Activated naive CD4-positive, alpha-beta T cell treated with anti-CD3 and anti-CD28 coated beads, Interleukin-2, amount 10 ng/mL, durations not matched to agents 7 days and 5 days (primary cell): Measurements from ENCODE around the gene RECQL5.
A peak's percentile ranks its signal among the peaks of the same experiment; 100 is the strongest.

Source experiments
- CTCF ChIA-PET: fragments of 350-600 bp; sonication (Branson Sonifier 250); formaldehyde crosslinking; loops from one replicate; lab custom pipeline; 2021; ENCODE audit warnings: antibody characterized with exemption; lab: Charles Lee
- DNase-seq: peaks from one replicate; pipeline ENCODE4 v3.0.0-alpha.2; 2020
- H3K27ac Mint-ChIP-seq: one replicate; pipeline ENCODE4 v1.8.0; 2021; ENCODE audit warnings: mild to moderate bottlenecking, moderate library complexity, mixed read lengths
- H3K27me3 Mint-ChIP-seq: one replicate; pipeline ENCODE4 v1.8.0; 2021; ENCODE audit warnings: mild to moderate bottlenecking, mixed read lengths
- H3K36me3 Mint-ChIP-seq: one replicate; pipeline ENCODE4 v1.8.0; 2021; ENCODE audit warnings: mixed read lengths
- H3K4me1 Mint-ChIP-seq: one replicate; pipeline ENCODE4 v1.8.0; 2021; ENCODE audit warnings: mixed read lengths
- H3K4me3 Mint-ChIP-seq: one replicate; pipeline ENCODE4 v1.8.0; 2021; ENCODE audit warnings: mild to moderate bottlenecking, moderate library complexity, mixed read lengths
- H3K9me3 Mint-ChIP-seq: one replicate; pipeline ENCODE4 v1.8.0; 2021; ENCODE audit warnings: mixed read lengths

RECQL5 gene

DNA sequence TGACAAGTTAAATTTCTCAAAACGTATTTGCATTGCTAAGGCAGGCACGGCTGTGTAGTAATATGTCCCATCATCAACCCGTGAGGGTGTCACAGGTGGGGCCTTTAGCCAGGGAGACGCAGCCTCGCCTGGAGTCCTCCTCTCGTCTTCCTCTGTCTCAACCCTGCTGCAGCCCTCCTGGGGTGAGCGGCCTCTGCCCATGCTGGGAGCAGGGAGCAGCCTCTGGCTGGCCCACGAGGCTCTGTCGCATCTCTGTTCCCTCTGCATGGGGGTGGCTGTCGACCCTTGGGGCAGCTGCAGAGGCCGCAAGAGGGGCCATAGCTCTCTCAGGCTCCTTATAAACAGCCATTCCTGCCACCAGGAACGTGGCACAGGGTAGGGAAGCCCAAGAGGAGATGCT, 34.5 kb downstream of the RECQL5 start:
- CTCF ChIA-PET = interaction anchor here (0.6 to 18.1 kb wide), 40 partner anchors 8 to 363 kb away, joined by 3 to 380 read pairs (median 5); partner anchors contain the start of genes GALK1, RECQL5, SAP30BP and TSEN54
- H3K27ac Mint-ChIP-seq = no peak overlapping the region
- no peak for DNase-seq
- no peaks in the 10 kb centered on the region for H3K27me3 Mint-ChIP-seq
- no peak overlapping the region for H3K4me3 Mint-ChIP-seq
- no peaks in the 10 kb centered on the region for H3K4me1 Mint-ChIP-seq
- H3K9me3 Mint-ChIP-seq = no peaks in the 10 kb centered on the region
- no peaks in the 10 kb centered on the region for H3K36me3 Mint-ChIP-seq

DNA sequence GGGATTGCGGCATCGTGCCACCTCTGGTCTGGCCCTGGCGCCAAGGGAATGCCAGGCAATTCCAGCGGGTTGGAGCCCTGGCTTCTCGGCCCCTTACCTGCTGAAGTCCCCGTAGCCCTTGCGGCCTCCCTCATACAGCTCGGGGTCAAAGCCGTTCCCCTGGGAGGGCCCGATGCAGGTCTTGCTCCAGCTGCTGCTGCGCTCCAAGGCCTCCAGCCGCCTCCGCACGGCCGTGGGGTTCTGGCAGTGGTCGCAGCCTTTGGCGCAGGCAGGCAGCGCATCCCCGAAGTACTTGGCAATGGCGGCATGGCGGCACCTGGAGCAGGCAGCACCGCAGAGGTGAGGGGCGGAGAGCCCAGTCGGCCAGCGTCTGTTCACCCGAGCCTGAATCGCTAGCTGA, 35.6 kb downstream of the RECQL5 start:
- Mint-ChIP-seq H3K4me1 (no peaks in the 10 kb centered on the region), H3K27me3 (no peaks in the 10 kb centered on the region), H3K4me3 (no peak overlapping the region), H3K9me3 (no peaks in the 10 kb centered on the region), H3K27ac (no peak overlapping the region), H3K36me3 (no peaks in the 10 kb centered on the region)
- CTCF ChIA-PET = interaction anchor here (2.5 to 18.1 kb wide), 4 partner anchors 10 to 118 kb away, joined by 7 to 380 read pairs (median 90); a partner anchor contains a TSS
- no peak for DNase-seq

GRCh38 chr17:75630071-75630917, 36.7 kb downstream of the RECQL5 start:
- H3K36me3 Mint-ChIP-seq = no peaks in the 10 kb centered on the region
- no peaks in the 10 kb centered on the region for H3K9me3 Mint-ChIP-seq
- CTCF ChIA-PET = interaction anchor here (0.6 to 18.1 kb wide), 9 partner anchors 8 to 119 kb away, joined by 3 to 380 read pairs (median 8); a partner anchor contains a TSS
- no peak for DNase-seq
- H3K27me3 Mint-ChIP-seq = no peaks in the 10 kb centered on the region
- no peak overlapping the region for H3K27ac Mint-ChIP-seq
- no peak overlapping the region for H3K4me3 Mint-ChIP-seq
- H3K4me1 Mint-ChIP-seq = no peaks in the 10 kb centered on the region

GRCh38 chr17:75629157-75629556, 37.8 kb downstream of the RECQL5 start:
- Mint-ChIP-seq H3K4me3 (no peak overlapping the region), H3K9me3 (no peaks in the 10 kb centered on the region), H3K27ac (no peak overlapping the region), H3K27me3 (no peaks in the 10 kb centered on the region), H3K36me3 (no peaks in the 10 kb centered on the region), H3K4me1 (no peaks in the 10 kb centered on the region)
- DNase-seq = no peak
- CTCF ChIA-PET = interaction anchor here (1.5 to 18.1 kb wide), 6 partner anchors 8 to 120 kb away, joined by 4 to 380 read pairs (median 8); a partner anchor contains a TSS

- CTCF ChIA-PET = interaction anchor here (0.7 to 18.1 kb wide), 5 partner anchors 10 to 121 kb away, joined by 3 to 380 read pairs (median 8); a partner anchor contains a TSS
- Mint-ChIP-seq H3K4me1 (no peaks in the 10 kb centered on the region), H3K9me3 (no peaks in the 10 kb centered on the region), H3K27ac (peak overlapping the region; percentile 80), H3K27me3 (no peaks in the 10 kb centered on the region), H3K4me3 (no peak overlapping the region), H3K36me3 (no peaks in the 10 kb centered on the region)
- DNase-seq = no peak
Observed at GRCh38 chr17:75628425-75628824, 38.5 kb downstream of the RECQL5 start.

DNA sequence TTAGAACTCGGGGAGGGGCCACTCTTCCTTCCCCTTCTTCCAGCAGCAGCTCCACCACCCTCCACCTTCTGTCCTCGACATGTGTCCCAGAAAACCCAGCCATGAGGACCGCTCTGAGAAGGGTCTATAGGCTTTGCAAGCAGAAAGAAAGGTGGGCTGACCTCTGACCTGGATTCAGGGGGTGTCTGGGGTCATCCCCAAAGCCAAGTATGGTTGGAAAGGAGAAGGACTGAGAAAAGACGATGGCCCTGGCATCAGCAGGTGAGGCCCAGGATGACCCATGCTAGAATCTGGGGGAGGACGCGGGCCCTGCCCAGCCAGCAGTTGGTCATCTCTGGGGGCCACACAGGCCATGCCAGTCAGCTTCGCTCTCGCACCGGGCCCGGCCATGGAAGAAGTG, 39.9 kb downstream of the RECQL5 start:
- CTCF ChIA-PET = interaction anchor here (0.9 to 18.1 kb wide), 4 partner anchors 11 to 122 kb away, joined by 3 to 380 read pairs (median 5); no protein-coding TSS in a partner anchor
- no peak overlapping the region for H3K4me3 Mint-ChIP-seq
- no peak for DNase-seq
- H3K9me3 Mint-ChIP-seq = no peaks in the 10 kb centered on the region
- H3K27me3 Mint-ChIP-seq = no peaks in the 10 kb centered on the region
- no peaks in the 10 kb centered on the region for H3K36me3 Mint-ChIP-seq
- H3K4me1 Mint-ChIP-seq = no peaks in the 10 kb centered on the region
- H3K27ac Mint-ChIP-seq = peak overlapping the region; percentile 28

DNA sequence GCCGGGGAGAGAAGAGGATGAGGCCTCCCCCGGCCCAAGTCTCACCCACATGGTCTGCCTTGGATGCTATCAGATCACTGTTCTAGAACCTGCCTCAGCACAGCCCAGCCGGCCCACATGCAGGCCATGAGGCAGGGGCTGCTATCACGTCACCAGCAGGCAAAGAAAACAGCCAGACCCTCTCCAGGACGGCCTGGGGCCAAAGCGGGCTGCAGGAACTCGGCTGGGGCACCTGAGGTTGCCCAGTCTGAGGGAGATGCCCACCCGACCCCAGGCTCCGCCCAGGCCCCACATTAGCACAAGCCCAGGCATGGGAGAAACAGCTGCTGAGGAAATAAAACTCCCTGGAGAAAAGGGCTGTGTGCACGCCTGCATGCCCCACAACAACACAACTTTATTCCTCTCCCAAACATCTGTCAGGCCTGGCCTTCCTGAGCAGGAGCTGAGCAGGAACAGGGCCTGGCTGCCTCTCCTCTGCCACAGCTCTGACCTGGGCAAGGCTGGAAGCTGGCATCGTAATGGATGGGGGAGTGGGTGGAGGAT, 40.4 kb downstream of the RECQL5 start:
- Mint-ChIP-seq H3K4me3 (no peak overlapping the region), H3K4me1 (no peaks in the 10 kb centered on the region), H3K9me3 (no peaks in the 10 kb centered on the region), H3K27ac (no peak overlapping the region), H3K36me3 (no peaks in the 10 kb centered on the region), H3K27me3 (no peaks in the 10 kb centered on the region)
- CTCF ChIA-PET = interaction anchor here (1.1 to 18.1 kb wide), 3 partner anchors 10 to 123 kb away, joined by 3 to 380 read pairs (median 7); no protein-coding TSS in a partner anchor
- DNase-seq = no peak

DNA sequence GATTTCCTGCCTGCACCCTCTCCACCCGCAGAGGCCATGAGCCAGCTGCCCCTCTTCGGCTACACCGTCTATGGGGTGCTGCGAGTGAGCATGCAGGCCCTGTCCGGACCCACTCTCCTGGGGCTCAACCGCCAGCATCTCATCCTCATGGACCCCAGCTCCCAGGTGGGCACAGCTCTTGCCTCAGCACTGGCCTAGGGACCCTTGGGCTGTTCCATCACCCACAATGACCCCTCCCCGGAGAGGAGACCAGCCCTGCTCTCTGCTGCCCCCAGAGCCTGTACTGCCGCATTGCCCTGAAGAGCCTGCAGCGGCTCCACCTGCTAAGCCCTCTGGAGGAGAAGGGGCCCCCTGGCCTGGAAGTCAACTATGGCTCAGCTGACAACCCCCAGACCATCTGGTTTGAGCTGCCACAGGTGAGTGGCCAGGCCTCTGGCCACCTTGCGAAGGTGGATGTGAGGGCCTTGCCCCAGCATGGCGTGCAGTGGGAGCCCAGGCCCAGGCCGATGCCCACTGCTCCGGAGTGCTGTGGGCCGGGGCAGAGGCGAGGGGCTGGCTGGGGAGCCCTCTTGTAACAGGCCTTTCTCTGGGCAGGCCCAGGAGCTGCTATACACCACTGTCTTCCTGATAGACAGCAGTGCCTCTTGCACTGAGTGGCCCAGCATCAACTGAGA, 41.0 kb downstream of the RECQL5 start:
- CTCF ChIA-PET = interaction anchor here (1.1 to 18.1 kb wide), 7 partner anchors 9 to 123 kb away, joined by 3 to 380 read pairs (median 7); partner anchors contain the start of gene SMIM5
- Mint-ChIP-seq H3K4me1 (no peaks in the 10 kb centered on the region), H3K36me3 (no peaks in the 10 kb centered on the region), H3K4me3 (no peak overlapping the region), H3K27ac (no peak overlapping the region), H3K27me3 (no peaks in the 10 kb centered on the region), H3K9me3 (no peaks in the 10 kb centered on the region)
- peak; percentile 52 for DNase-seq

GRCh38 chr17:75624714-75625345, 42.1 kb downstream of the RECQL5 start:
- DNase-seq = no peak
- no peaks in the 10 kb centered on the region for H3K27me3 Mint-ChIP-seq
- no peaks in the 10 kb centered on the region for H3K4me1 Mint-ChIP-seq

DNA sequence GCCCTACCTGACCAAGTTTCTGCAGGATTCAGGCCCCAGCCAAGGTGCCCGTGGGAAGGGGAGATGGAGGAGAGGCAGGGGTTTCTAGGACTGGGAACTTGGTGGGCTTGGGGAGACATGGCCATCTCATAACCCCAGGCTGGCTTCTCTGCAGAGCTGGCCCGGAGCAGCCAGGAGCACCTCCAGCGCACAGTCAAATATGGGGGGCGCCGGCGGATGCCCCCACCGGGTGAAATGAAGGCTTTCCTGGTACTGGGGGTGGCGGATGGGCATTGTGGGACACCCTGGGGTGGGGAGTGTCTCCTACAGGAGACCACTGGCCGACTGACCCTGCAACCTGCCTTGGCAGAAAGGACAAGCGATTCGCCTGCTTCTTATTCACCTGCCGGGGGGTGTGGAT, 42.9 kb downstream of the RECQL5 start:
- no peaks in the 10 kb centered on the region for H3K4me1 Mint-ChIP-seq

More at GRCh38 chr17:75624714-75625345, 42.1 kb downstream of the RECQL5 start:
- Mint-ChIP-seq H3K27ac (no peak overlapping the region), H3K36me3 (no peaks in the 10 kb centered on the region), H3K4me3 (no peak overlapping the region), H3K9me3 (no peaks in the 10 kb centered on the region)
- CTCF ChIA-PET = interaction anchor here (0.7 to 18.1 kb wide), 7 partner anchors 10 to 169 kb away, joined by 3 to 380 read pairs (median 7); partner anchors contain the start of gene SMIM5

DNA sequence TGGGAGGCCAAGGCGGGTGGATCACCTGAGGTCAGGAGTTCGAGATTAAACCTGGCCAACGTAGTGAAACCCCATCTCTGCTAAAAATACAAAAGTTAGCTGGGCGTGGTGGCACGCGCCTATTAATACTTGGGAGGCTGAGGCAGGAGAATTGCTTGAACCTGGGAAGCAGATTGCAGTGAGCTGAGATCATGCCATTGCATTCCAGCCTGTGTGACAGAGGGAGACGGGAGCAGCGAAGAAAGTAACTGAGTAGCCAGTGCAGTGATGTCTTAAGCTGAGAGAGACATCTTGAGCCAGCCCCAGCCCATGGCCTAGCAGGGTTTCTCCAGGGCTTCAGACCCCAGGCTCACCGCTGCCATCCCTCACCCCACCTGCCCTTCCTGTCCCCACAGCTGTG, 43.6 kb downstream of the RECQL5 start:
- no peak overlapping the region for H3K4me3 Mint-ChIP-seq
- CTCF ChIA-PET = interaction anchor here (0.6 to 18.1 kb wide), 4 partner anchors 11 to 126 kb away, joined by 3 to 380 read pairs (median 21); partner anchors contain the start of gene SMIM5
- no peak overlapping the region for H3K27ac Mint-ChIP-seq
- no peaks in the 10 kb centered on the region for H3K27me3 Mint-ChIP-seq
- no peaks in the 10 kb centered on the region for H3K36me3 Mint-ChIP-seq
- DNase-seq = no peak
- no peaks in the 10 kb centered on the region for H3K9me3 Mint-ChIP-seq
- no peaks in the 10 kb centered on the region for H3K4me1 Mint-ChIP-seq

More for the DNA sequence above, 42.9 kb downstream of the RECQL5 start:
- no peak for DNase-seq
- no peaks in the 10 kb centered on the region for H3K27me3 Mint-ChIP-seq
- no peak overlapping the region for H3K27ac Mint-ChIP-seq
- H3K36me3 Mint-ChIP-seq = no peaks in the 10 kb centered on the region
- CTCF ChIA-PET = interaction anchor here (0.6 to 18.1 kb wide), 5 partner anchors 11 to 125 kb away, joined by 3 to 380 read pairs (median 12); partner anchors contain the start of gene SMIM5
- no peaks in the 10 kb centered on the region for H3K9me3 Mint-ChIP-seq
- no peak overlapping the region for H3K4me3 Mint-ChIP-seq

DNA sequence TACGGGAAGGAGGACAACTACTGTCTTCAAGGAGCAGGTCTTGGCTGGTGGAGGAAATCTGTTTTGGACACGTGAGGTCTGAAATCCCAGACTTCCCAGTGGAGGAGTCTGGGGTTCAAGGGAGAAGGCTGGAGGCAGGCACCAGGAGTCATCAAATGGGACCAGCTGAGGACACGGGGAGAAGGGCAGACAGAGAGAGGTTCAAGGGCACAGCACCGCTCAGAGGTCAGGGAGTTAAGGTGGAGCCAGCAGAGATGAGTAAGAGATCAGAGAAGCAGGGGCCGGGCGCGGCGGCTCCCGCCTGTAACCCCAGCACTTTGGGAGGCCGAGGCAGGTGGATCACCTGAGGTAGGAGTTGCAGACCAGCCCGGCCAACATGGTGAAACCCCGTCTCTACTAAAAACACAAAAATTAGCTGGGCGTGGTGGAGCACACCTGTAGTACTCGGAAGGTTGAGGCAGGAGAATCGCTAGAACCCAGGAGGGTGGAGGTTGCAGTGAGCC, 44.1 kb downstream of the RECQL5 start:
- no peaks in the 10 kb centered on the region for H3K27me3 Mint-ChIP-seq
- H3K9me3 Mint-ChIP-seq = no peaks in the 10 kb centered on the region
- H3K4me3 Mint-ChIP-seq = no peak overlapping the region
- no peaks in the 10 kb centered on the region for H3K36me3 Mint-ChIP-seq
- CTCF ChIA-PET = interaction anchor here (3.2 to 18.1 kb wide), 3 partner anchors 12 to 127 kb away, joined by 12 to 380 read pairs (median 30); partner anchors contain the start of gene SMIM5
- no peak overlapping the region for H3K27ac Mint-ChIP-seq
- DNase-seq = no peak
- no peaks in the 10 kb centered on the region for H3K4me1 Mint-ChIP-seq

DNA sequence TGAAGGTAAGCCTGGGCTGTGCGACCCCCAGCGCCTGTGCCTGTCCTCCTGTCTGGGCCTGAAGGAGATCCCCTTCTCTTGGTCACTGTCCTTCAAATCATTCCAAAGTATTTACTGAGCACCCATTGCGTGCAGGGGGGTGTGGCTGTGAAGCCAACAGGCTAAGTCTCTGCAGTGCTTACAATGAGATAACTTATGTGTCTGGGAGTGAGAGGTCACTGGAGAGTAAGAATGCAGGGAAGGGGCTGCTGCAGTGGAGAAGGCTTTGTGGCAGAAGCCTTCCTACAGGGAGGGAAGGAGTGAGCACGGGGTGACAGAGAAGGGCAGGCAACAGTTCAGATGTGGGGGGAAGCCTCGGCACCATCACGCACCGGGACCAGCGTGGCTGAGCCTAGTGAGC, 44.9 kb downstream of the RECQL5 start:
- no peak overlapping the region for H3K4me3 Mint-ChIP-seq
- H3K27me3 Mint-ChIP-seq = no peaks in the 10 kb centered on the region
- DNase-seq = no peak
- CTCF ChIA-PET = interaction anchor here (0.7 to 18.1 kb wide), 5 partner anchors 8 to 129 kb away, joined by 3 to 380 read pairs (median 12); partner anchors contain the start of gene SMIM5
- no peaks in the 10 kb centered on the region for H3K36me3 Mint-ChIP-seq
- H3K4me1 Mint-ChIP-seq = no peaks in the 10 kb centered on the region
- H3K9me3 Mint-ChIP-seq = no peaks in the 10 kb centered on the region
- H3K27ac Mint-ChIP-seq = no peak overlapping the region
